HFF-Myc (cell line): ENCODE measurements around the gene BLM.
"Not testable (repeated sequence)": the region's sequence is repeated elsewhere in the genome, so short reads cannot be mapped to it uniquely, and the experiment has no call there.

Experiments
- DNase-seq: peaks from one replicate; pipeline ENCODE4 v3.0.0-alpha.2; 2011; ENCODE audit warnings: low read depth; ENCODE audit errors: extremely low read depth
- H3K4me3 ChIP-seq: replicated peaks from 2 replicates; pipeline ENCODE4 v1.5.1; 2011; ENCODE audit warnings: low read depth, mild to moderate bottlenecking, control low read depth, low read length
- CTCF ChIP-seq: IDR thresholded peaks from 2 replicates; pipeline ENCODE4 v1.5.1; 2012; ENCODE audit warnings: mild to moderate bottlenecking, low read depth, low read length, control low read depth; ENCODE audit errors: missing control alignments

BLM gene

GRCh38 chr15:90840157-90840855, 123.2 kb downstream of the BLM start:
- H3K4me3 ChIP-seq: no peak overlapping the region
- no peak for TF ChIP-seq CTCF
- DNase-seq: no peak

- no peak for DNase-seq
- H3K4me3 ChIP-seq: no peak overlapping the region
- TF ChIP-seq CTCF: no peak
Observed at GRCh38 chr15:90840954-90841353, 123.8 kb downstream of the BLM start.

DNA sequence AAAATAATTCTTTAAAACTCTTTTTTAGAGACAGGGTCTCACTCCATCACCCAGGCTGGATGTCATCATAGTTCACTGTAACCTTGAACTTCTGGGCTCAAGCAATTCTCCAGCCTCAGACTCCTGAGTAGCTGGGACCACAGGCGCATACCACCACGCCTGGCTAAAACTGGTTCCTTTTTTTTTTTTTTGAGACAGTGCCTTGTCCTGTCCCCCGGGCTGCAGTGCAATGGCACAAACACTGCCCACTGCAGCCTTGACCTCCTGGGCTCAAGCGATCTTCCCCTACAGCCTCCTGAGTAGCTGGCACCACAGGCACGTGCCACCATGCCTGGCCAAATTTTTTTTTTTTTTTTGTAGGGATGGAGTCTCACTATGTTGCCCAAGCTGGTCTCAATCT, 127.5 kb downstream of the BLM start:
- no peak for TF ChIP-seq CTCF
- no peak for DNase-seq
- H3K4me3 ChIP-seq: no peak overlapping the region

- DNase-seq: peak; percentile 27
- TF ChIP-seq CTCF: no peak
- H3K4me3 ChIP-seq: no peak overlapping the region
Observed at GRCh38 chr15:90845201-90845949, 128.2 kb downstream of the BLM start.

GRCh38 chr15:90849424-90849823, 132.3 kb downstream of the BLM start:
- not testable (repeated sequence) for H3K4me3 ChIP-seq, DNase-seq

- DNase-seq: no peak
- TF ChIP-seq CTCF: no peak
- H3K4me3 ChIP-seq: no peak overlapping the region
Observed at GRCh38 chr15:90851114-90851513, 134.0 kb downstream of the BLM start.

GRCh38 chr15:90851940-90852339, 134.8 kb downstream of the BLM start:
- no peak for TF ChIP-seq CTCF
- no peak for DNase-seq
- no peak overlapping the region for H3K4me3 ChIP-seq
